ENCODE results near the gene MYO1D. TPM values are rescaled to one million over a fixed set of nuclear protein-coding genes. Genes with fewer than 3 reads are reported as not detected.
A peak's percentile ranks its signal among the peaks of the same experiment; 100 is the strongest.

MYO1D gene
- total RNA-seq, 4 donors from 2014 or later = 70.5 to 92.3 (median 72.7) TPM

DNA sequence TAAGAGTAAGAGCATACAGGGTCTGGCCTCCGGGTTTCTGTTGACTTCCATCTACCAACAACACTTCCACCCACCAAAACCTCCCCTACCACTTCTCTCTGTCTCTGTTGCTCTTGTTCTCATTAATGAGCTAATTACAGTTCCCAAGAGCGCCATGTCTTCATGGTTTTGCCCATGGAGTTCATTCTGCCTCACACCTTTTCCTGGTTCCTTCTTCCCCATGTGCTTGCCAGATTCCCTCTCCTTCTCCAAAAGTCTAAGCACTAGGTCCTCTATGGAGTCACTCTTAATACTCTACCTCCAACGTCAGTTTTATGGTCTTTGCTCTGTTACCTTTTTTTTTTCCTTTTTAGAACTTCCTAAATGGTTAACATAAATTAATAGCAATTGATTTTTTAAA, 92.8 kb downstream of the MYO1D start:
- Histone ChIP-seq H3K36me3 (no peaks in the 10 kb centered on the region), H3K4me3 (no peak overlapping the region), H3K9me3 (no peaks in the 10 kb centered on the region), H3K4me1 (peaks cover 4% of the 10 kb centered on the region), H3K27me3 (no peaks in the 10 kb centered on the region), H3K27ac (no peak overlapping the region)
- no peak for DNase-seq (ENCODE audit: low spot score in 2 of 2)
- no peak for TF ChIP-seq POLR2AphosphoS5 (IDR thresholded peaks at IDR 0.05)
- no peak for TF ChIP-seq POLR2A (IDR thresholded peaks at IDR 0.05)
- TF ChIP-seq, protein P1, sequence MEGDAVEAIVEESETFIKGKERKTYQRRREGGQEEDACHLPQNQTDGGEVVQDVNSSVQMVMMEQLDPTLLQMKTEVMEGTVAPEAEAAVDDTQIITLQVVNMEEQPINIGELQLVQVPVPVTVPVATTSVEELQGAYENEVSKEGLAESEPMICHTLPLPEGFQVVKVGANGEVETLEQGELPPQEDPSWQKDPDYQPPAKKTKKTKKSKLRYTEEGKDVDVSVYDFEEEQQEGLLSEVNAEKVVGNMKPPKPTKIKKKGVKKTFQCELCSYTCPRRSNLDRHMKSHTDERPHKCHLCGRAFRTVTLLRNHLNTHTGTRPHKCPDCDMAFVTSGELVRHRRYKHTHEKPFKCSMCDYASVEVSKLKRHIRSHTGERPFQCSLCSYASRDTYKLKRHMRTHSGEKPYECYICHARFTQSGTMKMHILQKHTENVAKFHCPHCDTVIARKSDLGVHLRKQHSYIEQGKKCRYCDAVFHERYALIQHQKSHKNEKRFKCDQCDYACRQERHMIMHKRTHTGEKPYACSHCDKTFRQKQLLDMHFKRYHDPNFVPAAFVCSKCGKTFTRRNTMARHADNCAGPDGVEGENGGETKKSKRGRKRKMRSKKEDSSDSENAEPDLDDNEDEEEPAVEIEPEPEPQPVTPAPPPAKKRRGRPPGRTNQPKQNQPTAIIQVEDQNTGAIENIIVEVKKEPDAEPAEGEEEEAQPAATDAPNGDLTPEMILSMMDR (IDR thresholded peaks at IDR 0.05) = no peak
- TF ChIP-seq EP300 (IDR thresholded peaks at IDR 0.05) = no peak
- WGBS = 88% methylated on average over 3 of the region's 3 CpGs

- DNase-seq (ENCODE audit: low spot score in 2 of 2) = no peak
- 0% methylated on average over 3 of the region's 3 CpGs for WGBS
These were observed 93.3 kb downstream of the MYO1D start for GRCh38 chr17:32783602-32784001.

GRCh38 chr17:32780721-32781120, 96.2 kb downstream of the MYO1D start:
- no peak for DNase-seq (ENCODE audit: low spot score in 2 of 2)
- peaks cover 4% of the 10 kb centered on the region for H3K4me1 ChIP-seq
- no peak for TF ChIP-seq POLR2AphosphoS5 (IDR thresholded peaks at IDR 0.05)
- TF ChIP-seq, protein P1 (IDR thresholded peaks at IDR 0.05) = no peak
- TF ChIP-seq EP300 (IDR thresholded peaks at IDR 0.05) = no peak
- no peaks in the 10 kb centered on the region for H3K36me3 ChIP-seq
- no peaks in the 10 kb centered on the region for H3K27me3 ChIP-seq
- WGBS = 88% methylated on average over 6 of the region's 6 CpGs
- no peak overlapping the region for H3K27ac ChIP-seq
- no peaks in the 10 kb centered on the region for H3K9me3 ChIP-seq
- no peak overlapping the region for H3K4me3 ChIP-seq

More at GRCh38 chr17:32783602-32784001, 93.3 kb downstream of the MYO1D start:
- peaks cover 4% of the 10 kb centered on the region for H3K4me1 ChIP-seq
- no peak overlapping the region for H3K4me3 ChIP-seq
- TF ChIP-seq, protein P1 (IDR thresholded peaks at IDR 0.05) = peak; percentile 41 to 84
- TF ChIP-seq POLR2AphosphoS5 (IDR thresholded peaks at IDR 0.05) = no peak
- no peaks in the 10 kb centered on the region for H3K27me3 ChIP-seq
- H3K36me3 ChIP-seq = no peaks in the 10 kb centered on the region
- H3K27ac ChIP-seq = no peak overlapping the region
- no peaks in the 10 kb centered on the region for H3K9me3 ChIP-seq

DNA sequence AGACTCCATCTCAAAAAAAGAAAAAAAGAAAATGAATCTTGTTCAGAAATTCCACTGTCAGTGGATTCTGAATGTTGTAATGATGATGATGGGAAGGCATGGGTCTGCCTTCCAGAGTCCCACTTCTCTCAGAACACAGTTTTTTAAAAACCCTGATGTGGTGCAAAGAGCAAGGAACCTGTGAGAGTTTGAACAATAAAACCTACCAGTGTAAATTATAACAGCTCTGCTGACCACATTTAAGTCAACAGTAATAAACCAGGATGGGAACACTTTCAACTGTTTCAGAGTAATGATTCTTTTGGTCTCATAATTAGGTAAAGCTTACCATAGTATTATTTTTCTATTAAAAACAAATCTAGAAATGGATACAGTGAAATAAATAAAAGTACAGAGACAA, 99.0 kb downstream of the MYO1D start:
- Histone ChIP-seq H3K9me3 (no peaks in the 10 kb centered on the region), H3K27me3 (no peaks in the 10 kb centered on the region), H3K36me3 (no peaks in the 10 kb centered on the region), H3K4me3 (no peak overlapping the region), H3K4me1 (no peaks in the 10 kb centered on the region), H3K27ac (no peak overlapping the region)
- TF ChIP-seq, protein P1 (IDR thresholded peaks at IDR 0.05) = no peak
- TF ChIP-seq EP300 (IDR thresholded peaks at IDR 0.05) (no peak), POLR2AphosphoS5 (IDR thresholded peaks at IDR 0.05) (no peak), POLR2A (IDR thresholded peaks at IDR 0.05) (no peak)
- DNase-seq (ENCODE audit: low spot score in 2 of 2) = no peak

DNA sequence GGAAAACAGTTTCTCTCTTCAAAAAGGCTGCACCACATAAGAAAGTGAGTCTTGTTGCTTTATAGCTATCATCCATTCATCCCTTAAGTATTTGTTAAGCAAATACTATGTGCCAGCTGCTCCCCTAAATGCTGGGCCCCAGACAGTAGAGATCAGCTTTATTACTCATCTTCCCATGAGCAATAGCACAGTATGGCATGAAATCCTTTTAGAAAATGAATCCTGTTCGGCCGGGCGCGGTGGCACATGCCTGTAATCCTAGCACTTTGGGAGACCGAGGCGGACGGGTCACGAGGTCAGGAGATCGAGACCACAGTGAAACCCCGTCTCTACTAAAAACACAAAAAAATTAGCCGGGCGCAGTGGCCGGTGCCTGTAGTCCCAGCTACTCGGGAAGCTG, 99.5 kb downstream of the MYO1D start:
- no peaks in the 10 kb centered on the region for H3K27me3 ChIP-seq
- no peaks in the 10 kb centered on the region for H3K9me3 ChIP-seq
- no peak for DNase-seq (ENCODE audit: low spot score in 2 of 2)
- no peak overlapping the region for H3K27ac ChIP-seq
- WGBS = 97% methylated on average over 14 of the region's 14 CpGs
- no peaks in the 10 kb centered on the region for H3K36me3 ChIP-seq
- no peaks in the 10 kb centered on the region for H3K4me1 ChIP-seq
- no peak overlapping the region for H3K4me3 ChIP-seq
- TF ChIP-seq POLR2A (IDR thresholded peaks at IDR 0.05) = no peak
- TF ChIP-seq POLR2AphosphoS5 (IDR thresholded peaks at IDR 0.05) = no peak
- no peak for TF ChIP-seq EP300 (IDR thresholded peaks at IDR 0.05)

- no peak overlapping the region for H3K4me3 ChIP-seq
- H3K36me3 ChIP-seq = peaks cover 5% of the 10 kb centered on the region
- WGBS = 91% methylated on average over 2 of the region's 2 CpGs
- H3K27me3 ChIP-seq = no peaks in the 10 kb centered on the region
- no peak for DNase-seq (ENCODE audit: low spot score in 2 of 2)
- H3K27ac ChIP-seq = no peak overlapping the region
- H3K9me3 ChIP-seq = no peaks in the 10 kb centered on the region
- TF ChIP-seq, protein P1 (IDR thresholded peaks at IDR 0.05) = no peak
- no peak for TF ChIP-seq POLR2AphosphoS5 (IDR thresholded peaks at IDR 0.05)
- no peak for TF ChIP-seq EP300 (IDR thresholded peaks at IDR 0.05)
- no peak for TF ChIP-seq POLR2A (IDR thresholded peaks at IDR 0.05)
- H3K4me1 ChIP-seq = no peaks in the 10 kb centered on the region
These were observed 102.2 kb downstream of the MYO1D start for GRCh38 chr17:32774695-32775084.

Data from suprapubic skin (tissue), 4 donors.